Measurements from ENCODE around the gene ZNF451.

DNA sequence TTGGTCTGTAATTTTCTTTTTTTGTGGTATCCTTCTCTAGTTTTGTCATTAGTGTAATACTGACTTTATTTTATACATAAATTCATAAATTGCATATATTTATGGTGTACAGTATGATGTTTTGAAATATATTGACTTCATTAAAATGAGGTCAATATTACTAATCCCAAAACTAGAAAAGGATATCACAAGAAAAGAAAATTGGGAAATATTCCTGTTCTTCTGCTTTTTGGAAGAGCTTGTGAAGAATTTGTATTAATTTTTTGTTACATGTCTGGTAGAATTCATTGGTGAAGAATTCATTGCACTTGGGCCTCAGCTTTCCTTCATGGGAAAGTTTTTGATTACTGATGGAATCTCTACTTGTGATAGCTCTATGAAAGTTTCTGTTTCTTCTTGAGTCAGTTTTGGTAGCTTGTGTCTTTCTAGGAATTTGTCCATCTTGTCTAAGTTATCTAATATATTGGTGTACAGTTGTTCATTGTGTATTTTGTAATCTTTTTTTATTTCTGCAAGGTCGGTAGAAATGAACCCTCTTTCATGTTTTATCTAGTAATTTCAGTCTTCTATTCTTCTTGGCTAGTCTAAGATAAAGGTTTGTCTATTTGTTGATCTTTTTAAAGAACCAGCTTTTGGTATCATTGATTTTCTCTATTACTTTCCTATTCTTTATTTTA lies 11.3 kb upstream of the ZNF451 start:
- no peak for TF ChIP-seq CTCF (IDR thresholded peaks at IDR 0.05)
- TF ChIP-seq POLR2A (IDR thresholded peaks at IDR 0.05): no peak
